NCI-H1694 treated with DMSO at 0.1 percent for 48 hours (cell line): Measurements from ENCODE around the gene CITED2.
A peak's percentile ranks its signal among the peaks of the same experiment; 100 is the strongest.
"Not testable (repeated sequence)": the region's sequence is repeated elsewhere in the genome, so short reads cannot be mapped to it uniquely, and the experiment has no call there.

Source experiments
- DNase-seq: peaks from one replicate; lab custom pipeline; 2025; lab: John Stamatoyannopoulos, UW

CITED2 gene

GRCh38 chr6:139364302-139364981 is 10.0 kb downstream of the CITED2 start:
- DNase-seq: peak; percentile 80

GRCh38 chr6:139363797-139364196 is 10.7 kb downstream of the CITED2 start:
- not testable (repeated sequence) for DNase-seq

GRCh38 chr6:139363123-139363522 is 11.3 kb downstream of the CITED2 start:
- DNase-seq: not testable (repeated sequence)

- peak; percentile 78 for DNase-seq
Observed at GRCh38 chr6:139361211-139361610, 13.2 kb downstream of the CITED2 start.

- DNase-seq: no peak
Observed at GRCh38 chr6:139356924-139357323, 17.5 kb downstream of the CITED2 start.

GRCh38 chr6:139355777-139356445 is 18.5 kb downstream of the CITED2 start:
- DNase-seq: no peak

- no peak for DNase-seq
Observed at GRCh38 chr6:139355172-139355571, 19.3 kb downstream of the CITED2 start.

GRCh38 chr6:139354189-139354588 is 20.3 kb downstream of the CITED2 start:
- DNase-seq: no peak

GRCh38 chr6:139349464-139350020 is 24.9 kb downstream of the CITED2 start:
- no peak for DNase-seq

- no peak for DNase-seq
Observed at GRCh38 chr6:139346392-139346791, 28.1 kb downstream of the CITED2 start.

GRCh38 chr6:139344186-139344963 is 30.1 kb downstream of the CITED2 start:
- no peak for DNase-seq

- no peak for DNase-seq
Observed at GRCh38 chr6:139343052-139343750, 31.2 kb downstream of the CITED2 start.

- no peak for DNase-seq
Observed at GRCh38 chr6:139341060-139341459, 33.4 kb downstream of the CITED2 start.

- DNase-seq: no peak
Observed at GRCh38 chr6:139338795-139339194, 35.7 kb downstream of the CITED2 start.

GRCh38 chr6:139337830-139338229 is 36.6 kb downstream of the CITED2 start:
- DNase-seq: no peak

GRCh38 chr6:139337001-139337400 is 37.4 kb downstream of the CITED2 start:
- no peak for DNase-seq

- DNase-seq: peak; percentile 19
Observed at GRCh38 chr6:139336488-139336887, 38.0 kb downstream of the CITED2 start.

- DNase-seq: no peak
Observed at GRCh38 chr6:139335447-139336210, 38.8 kb downstream of the CITED2 start.

GRCh38 chr6:139334806-139335446 is 39.5 kb downstream of the CITED2 start:
- no peak for DNase-seq

- no peak for DNase-seq
Observed at GRCh38 chr6:139330826-139331500, 43.5 kb downstream of the CITED2 start.
